IMR-90 (cell line): ENCODE data around the gene TTC27. TPM values are rescaled to one million over a fixed set of nuclear protein-coding genes. Genes with fewer than 3 reads are reported as not detected.

Source experiments
- ATAC-seq: fragments of 200-7000 bp; cut with Tn5 transposase; 2 replicates; pipeline ENCODE4 v1.9.1; 2020; ENCODE audit warnings: low read depth, mild to moderate bottlenecking, moderate library complexity
- BruUV-seq: library from RNA; stranded (reverse); fragments of 400-500 nt; replicated peaks from 2 replicates; lab custom pipeline; 2021; lab: Mats Ljungman, UMichigan
- CTCF ChIA-PET: fragments of 300-600 bp; formaldehyde crosslinking; extraction: SDS; loops from one replicate; lab custom pipeline; 2021; ENCODE audit warnings: antibody characterized with exemption; lab: Yijun Ruan, JAX
- POLR2A ChIA-PET: fragments of 300-600 bp; sonication (Branson Sonifier 250); formaldehyde crosslinking; loops from one replicate; lab custom pipeline; 2022; ENCODE audit warnings: antibody characterized with exemption; ENCODE audit not compliant: unreplicated experiment; lab: Charles Lee
- DNase-seq: peaks from one replicate; pipeline ENCODE4 v3.0.0; 2013
- H2AFZ ChIP-seq: replicated peaks from 2 replicates; pipeline ENCODE3; 2013; ENCODE audit warnings: low read length, mild to moderate bottlenecking; ENCODE audit not compliant: poor library complexity
- H2AK5ac ChIP-seq: 2 replicates; pipeline ENCODE4 v1.6.1; 2013; ENCODE audit warnings: low read depth, low read length, inconsistent platforms
- H2AK9ac ChIP-seq: replicated peaks from 2 replicates; pipeline ENCODE3; 2013; ENCODE audit warnings: mild to moderate bottlenecking, low read depth, low read length, moderate library complexity; ENCODE audit not compliant: poor library complexity
- H2BK120ac ChIP-seq: 2 replicates; pipeline ENCODE4 v1.6.1; 2013; ENCODE audit warnings: low read depth, low read length, inconsistent platforms
- H2BK15ac ChIP-seq: 3 replicates; pipeline ENCODE4 v1.6.1; 2013; ENCODE audit warnings: low read depth, low read length, inconsistent platforms
- H2BK20ac ChIP-seq: 2 replicates; pipeline ENCODE4 v1.6.1; 2013; ENCODE audit warnings: low read depth, mild to moderate bottlenecking, inconsistent platforms, low read length, moderate library complexity
- H2BK5ac ChIP-seq: 2 replicates; pipeline ENCODE4 v1.6.1; 2013; ENCODE audit warnings: mild to moderate bottlenecking, low read depth, low read length, inconsistent platforms; ENCODE audit not compliant: poor library complexity, severe bottlenecking
- H3K14ac ChIP-seq: replicated peaks from 2 replicates; pipeline ENCODE4 v1.6.1; 2013; ENCODE audit warnings: low read depth, low read length, inconsistent platforms
- H3K18ac ChIP-seq: 2 replicates; pipeline ENCODE4 v1.6.1; 2013; ENCODE audit warnings: low read depth, low read length, control low read depth
- H3K23ac ChIP-seq: 2 replicates; pipeline ENCODE4 v1.6.1; 2013; ENCODE audit warnings: low read depth, low read length, inconsistent platforms
- H3K27ac ChIP-seq: 2 replicates; pipeline ENCODE4 v1.5.1; 2013; ENCODE audit warnings: mild to moderate bottlenecking, control low read depth, low read length; ENCODE audit not compliant: insufficient read depth
- H3K27me3 ChIP-seq: 2 replicates; pipeline ENCODE4 v1.6.1; 2013; ENCODE audit warnings: low read length; ENCODE audit not compliant: control insufficient read depth, insufficient read depth
- H3K36me3 ChIP-seq: 2 replicates; pipeline ENCODE4 v1.6.1; 2013; ENCODE audit warnings: low read length, mixed read lengths; ENCODE audit not compliant: control insufficient read depth, insufficient read depth
- H3K4ac ChIP-seq: 2 replicates; pipeline ENCODE4 v1.6.1; 2013; ENCODE audit warnings: low read depth, low read length, inconsistent platforms
- H3K4me1 ChIP-seq: 2 replicates; pipeline ENCODE4 v1.6.1; 2013; ENCODE audit warnings: low read length, mixed read lengths; ENCODE audit not compliant: control insufficient read depth, insufficient read depth
- H3K4me2 ChIP-seq: 2 replicates; pipeline ENCODE4 v1.6.1; 2013; ENCODE audit warnings: low read depth, mild to moderate bottlenecking, control low read depth, low read length, moderate library complexity
- H3K4me3 ChIP-seq: 2 replicates; pipeline ENCODE4 v1.5.1; 2013; ENCODE audit warnings: low read depth, mild to moderate bottlenecking, control low read depth, low read length, moderate library complexity; ENCODE audit not compliant: insufficient read depth
- H3K56ac ChIP-seq: 2 replicates; pipeline ENCODE4 v1.6.1; 2013; ENCODE audit warnings: low read length, inconsistent platforms; ENCODE audit not compliant: insufficient read depth; ENCODE audit errors: extremely low read depth
- H3K79me1 ChIP-seq, 2 experiments: 2 replicates each; pipeline ENCODE4 v1.6.1; 2013; ENCODE audit warnings: low read length in 2 of 2, inconsistent platforms in 1 of 2, low read depth in 1 of 2
- H3K9ac ChIP-seq: 2 replicates; pipeline ENCODE4 v1.6.1; 2013; ENCODE audit warnings: low read depth, low read length, control low read depth
- H3K9me1 ChIP-seq: 2 replicates; pipeline ENCODE4 v1.6.1; 2013; ENCODE audit warnings: low read length, inconsistent platforms; ENCODE audit not compliant: insufficient read depth
- H3K9me3 ChIP-seq: 2 replicates; pipeline ENCODE4 v1.6.1; 2013; ENCODE audit warnings: low read length; ENCODE audit not compliant: control insufficient read depth, insufficient read depth
- H4K20me1 ChIP-seq: 2 replicates; pipeline ENCODE4 v1.6.1; 2013; ENCODE audit warnings: low read length, inconsistent platforms; ENCODE audit not compliant: insufficient read depth
- H4K5ac ChIP-seq: 2 replicates; pipeline ENCODE4 v1.6.1; 2013; ENCODE audit warnings: mild to moderate bottlenecking, low read depth, low read length, control low read depth
- H4K8ac ChIP-seq, 2 experiments: 2 replicates each; pipeline ENCODE4 v1.6.1; 2013; ENCODE audit warnings: low read depth in 2 of 2, low read length in 2 of 2, control low read depth in 1 of 2, inconsistent platforms in 1 of 2
- H4K91ac ChIP-seq: 2 replicates; pipeline ENCODE4 v1.6.1; 2013; ENCODE audit warnings: low read depth, low read length, inconsistent platforms; ENCODE audit not compliant: insufficient read depth
- MXI1 ChIP-seq: IDR thresholded peaks from 2 replicates; pipeline ENCODE4 v1.6.1; 2012; ENCODE audit warnings: low read depth, mild to moderate bottlenecking, low read length, moderate library complexity, borderline replicate concordance
- NFE2L2 ChIP-seq: fragments of 150-350 bp; IDR thresholded peaks from 2 replicates; pipeline ENCODE4 v1.6.1; 2016; ENCODE audit warnings: low read depth, mild to moderate bottlenecking, low read length
- POLR2A ChIP-seq: IDR thresholded peaks from 2 replicates; pipeline ENCODE4 v1.6.1; 2012; ENCODE audit warnings: mild to moderate bottlenecking, low read depth, low read length
- RAD21 ChIP-seq: IDR thresholded peaks from 2 replicates; pipeline ENCODE4 v1.6.1; 2012; ENCODE audit warnings: low read length, improper control_type of control experiment
- RCOR1 ChIP-seq: IDR thresholded peaks from 2 replicates; pipeline ENCODE4 v1.6.1; 2012; ENCODE audit warnings: mild to moderate bottlenecking, low read length, improper control_type of control experiment; ENCODE audit not compliant: insufficient replicate concordance
- WGBS, 2 experiments: methylation state at CpG; one replicate each; pipeline versions ENCODE4 v1.1.5 to v1.1.7; 2013; ENCODE audit warnings: missing lambda C conversion rate in 2 of 2; ENCODE audit not compliant: insufficient read length in 1 of 2; ENCODE audit errors: extremely low coverage in 2 of 2; 5-methylcytosine and 5-hydroxymethylcytosine counted together
- dilution Hi-C: fragments of 300-500 bp; cut with HindIII; formaldehyde crosslinking; loops from one replicate; pipeline ENCODE4 v1.14.3; 2018; ENCODE audit warnings: low sequenced_read_pairs; ENCODE audit not compliant: unreplicated experiment
- in situ Hi-C: fragments of 300-500 bp; cut with MboI; formaldehyde crosslinking; loops from 3 replicates; pipeline ENCODE4 v1.14.3; 2019; ENCODE audit warnings: low sequenced_read_pairs, inconsistent platforms, mixed read lengths
- intact Hi-C: fragments of 100-400 bp; cut with micrococcal nuclease; formaldehyde crosslinking; loops from 2 replicates; pipeline ENCODE4 v1.10.0; 2022
- polyA plus RNA-seq, 3 experiments: library from polyadenylated mRNA; depleted of rRNA; stranded (reverse); fragments of >200 nt; gene quantifications; 2 replicates each; pipeline ENCODE4 v1.2.3, GENCODE V29; 2012; ENCODE audit warnings: low replicate concordance in 1 of 3
- total RNA-seq: library from RNA; depleted of rRNA; stranded (reverse); fragments of >200 nt; gene quantifications from 2 replicates; pipeline ENCODE4 v1.2.3, GENCODE V29; 2012
- TF ChIP-seq, protein P1 (sequence below): conservative IDR thresholded peaks from 2 replicates; pipeline ENCODE4 v1.5.1; 2012; ENCODE audit warnings: mild to moderate bottlenecking, low read depth, low read length, improper control_type of control experiment

Gene TTC27
- total and polyA plus RNA-seq, 2 of the 4 experiments (the other 2 are of a cell fraction) = 12.7 to 30.5 TPM

DNA sequence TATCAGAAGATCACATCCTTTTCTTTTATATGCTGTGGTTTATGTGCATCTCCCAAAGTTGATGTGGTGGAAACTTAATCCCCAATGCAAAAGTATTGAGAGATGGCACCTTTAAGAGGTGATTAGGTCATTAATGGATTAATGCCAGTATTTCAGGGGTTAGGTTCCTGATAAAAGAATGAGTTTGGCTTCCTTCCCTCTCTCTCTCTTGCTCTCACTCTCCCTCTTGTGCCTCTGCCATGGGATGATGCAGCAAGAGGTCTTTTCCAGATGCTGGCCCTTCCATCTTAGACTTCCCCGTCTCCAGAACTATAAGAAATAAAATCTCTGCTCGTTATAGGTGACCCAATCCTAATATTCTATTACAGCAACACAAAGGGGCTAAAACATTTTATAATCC is 85.0 kb downstream of the TTC27 start (continued):
- TF ChIP-seq, protein P1, sequence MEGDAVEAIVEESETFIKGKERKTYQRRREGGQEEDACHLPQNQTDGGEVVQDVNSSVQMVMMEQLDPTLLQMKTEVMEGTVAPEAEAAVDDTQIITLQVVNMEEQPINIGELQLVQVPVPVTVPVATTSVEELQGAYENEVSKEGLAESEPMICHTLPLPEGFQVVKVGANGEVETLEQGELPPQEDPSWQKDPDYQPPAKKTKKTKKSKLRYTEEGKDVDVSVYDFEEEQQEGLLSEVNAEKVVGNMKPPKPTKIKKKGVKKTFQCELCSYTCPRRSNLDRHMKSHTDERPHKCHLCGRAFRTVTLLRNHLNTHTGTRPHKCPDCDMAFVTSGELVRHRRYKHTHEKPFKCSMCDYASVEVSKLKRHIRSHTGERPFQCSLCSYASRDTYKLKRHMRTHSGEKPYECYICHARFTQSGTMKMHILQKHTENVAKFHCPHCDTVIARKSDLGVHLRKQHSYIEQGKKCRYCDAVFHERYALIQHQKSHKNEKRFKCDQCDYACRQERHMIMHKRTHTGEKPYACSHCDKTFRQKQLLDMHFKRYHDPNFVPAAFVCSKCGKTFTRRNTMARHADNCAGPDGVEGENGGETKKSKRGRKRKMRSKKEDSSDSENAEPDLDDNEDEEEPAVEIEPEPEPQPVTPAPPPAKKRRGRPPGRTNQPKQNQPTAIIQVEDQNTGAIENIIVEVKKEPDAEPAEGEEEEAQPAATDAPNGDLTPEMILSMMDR = no peak
- no peak for TF ChIP-seq NFE2L2
- TF ChIP-seq MXI1 = no peak
- no peak for TF ChIP-seq POLR2A
- TF ChIP-seq RAD21 = no peak

DNA sequence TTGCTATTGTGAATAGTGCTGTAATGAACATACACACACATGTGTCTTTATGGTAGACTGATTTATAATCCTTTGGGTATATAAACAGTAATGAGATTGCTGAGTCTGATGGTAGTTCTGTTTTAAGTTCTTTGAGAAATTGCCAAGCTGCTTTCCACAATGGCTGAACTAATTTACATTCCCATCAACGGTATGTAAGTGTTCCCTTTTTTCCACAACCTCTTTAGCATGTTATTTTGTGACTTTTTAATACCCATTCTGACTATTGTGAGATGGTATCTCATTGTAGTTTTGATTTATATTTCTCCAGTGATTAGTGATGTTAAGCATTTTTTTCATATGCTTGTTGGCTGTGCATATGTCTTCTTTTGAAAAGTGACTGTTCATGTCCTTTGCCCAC is 86.7 kb downstream of the TTC27 start:
- 0 out of 2 replicates have a peak, but pooled peaks cover 3% of the 10 kb centered on the region for H3K9me1 ChIP-seq
- dilution Hi-C loops = no loop called here

More for the DNA sequence above, 86.7 kb downstream of the TTC27 start:
- Histone ChIP-seq H4K91ac (no peak overlapping the region), H3K9ac (no peak overlapping the region), H2AK9ac (no peak overlapping the region), H2BK5ac (no peak overlapping the region), H3K79me1 (peaks cover 5 to 9% of the 10 kb centered on the region in 2 experiments; a peak in 3 of 4 replicates), H2BK120ac (no peak overlapping the region), H3K4me1 (peaks cover 3% of the 10 kb centered on the region), H3K56ac (no peak overlapping the region), H2BK15ac (no peak overlapping the region), H3K27ac (no peak overlapping the region), H3K27me3 (no peaks in the 10 kb centered on the region), H4K5ac (no peak overlapping the region), H3K36me3 (peaks cover 2% of the 10 kb centered on the region; the same call in 1 of the 2 replicates), H2AFZ (no peak overlapping the region), H3K23ac (no peak overlapping the region), H4K20me1 (no peaks in the 10 kb centered on the region), H2BK20ac (no peak overlapping the region), H3K4ac (no peak overlapping the region), H3K14ac (no peak overlapping the region), H3K4me3 (no peak overlapping the region), H3K4me2 (no peak overlapping the region), H3K9me3 (no peaks in the 10 kb centered on the region), H2AK5ac (no peak overlapping the region), H4K8ac (no peak overlapping the region), H3K18ac (no peak overlapping the region)
- POLR2A ChIA-PET = no interaction called here
- DNase-seq (no peak), ATAC-seq (no peak)
- BruUV-seq = no TSS peak
- CTCF ChIA-PET = no interaction called here
- in situ Hi-C loops (no loop called here), intact Hi-C loops (no loop called here)
- WGBS, 2 experiments = no CpG with 5 or more reads among the region's 1 CpG
- no peak for TF ChIP-seq RCOR1
